ENCODE data around the gene PRKCH. TPM values are rescaled to one million over a fixed set of nuclear protein-coding genes. Genes with fewer than 3 reads are reported as not detected.

PRKCH gene
- total RNA-seq, 1 donor from 2014 or later, result 19.1 TPM

GRCh38 chr14:61557854-61558253 is 236.5 kb downstream of the PRKCH start:
- H3K27ac Mint-ChIP-seq, result no peak overlapping the region
- H3K9me3 Mint-ChIP-seq, result no peaks in the 10 kb centered on the region
- peaks cover 41% of the 10 kb centered on the region for H3K4me1 Mint-ChIP-seq (ENCODE audit: unreplicated experiment)
- H3K36me3 Mint-ChIP-seq, result no peaks in the 10 kb centered on the region
- H3K4me3 Mint-ChIP-seq, result no peak overlapping the region
- H3K27me3 Mint-ChIP-seq, result no peaks in the 10 kb centered on the region
- no peak for DNase-seq (ENCODE audit: extremely low spot score, unreplicated experiment)
- TF ChIP-seq CTCF (conservative IDR thresholded peaks at IDR 0.05), result no peak

- no peak for TF ChIP-seq CTCF (conservative IDR thresholded peaks at IDR 0.05)
- Mint-ChIP-seq H3K36me3 (no peaks in the 10 kb centered on the region), H3K9me3 (no peaks in the 10 kb centered on the region), H3K27ac (no peak overlapping the region), H3K4me1 (ENCODE audit: unreplicated experiment) (peaks cover 45% of the 10 kb centered on the region), H3K4me3 (no peak overlapping the region), H3K27me3 (no peaks in the 10 kb centered on the region)
- DNase-seq (ENCODE audit: extremely low spot score, unreplicated experiment), result no peak
Observed at GRCh38 chr14:61558271-61558670, 236.9 kb downstream of the PRKCH start.

GRCh38 chr14:61559641-61560201 is 238.3 kb downstream of the PRKCH start:
- Mint-ChIP-seq H3K4me1 (ENCODE audit: unreplicated experiment) (peaks cover 49% of the 10 kb centered on the region), H3K27me3 (no peaks in the 10 kb centered on the region), H3K27ac (peak overlapping the region; percentile 51), H3K9me3 (no peaks in the 10 kb centered on the region), H3K36me3 (no peaks in the 10 kb centered on the region), H3K4me3 (no peak overlapping the region)
- no peak for DNase-seq (ENCODE audit: extremely low spot score, unreplicated experiment)
- no peak for TF ChIP-seq CTCF (conservative IDR thresholded peaks at IDR 0.05)

GRCh38 chr14:61560323-61560722 is 238.9 kb downstream of the PRKCH start:
- H3K27ac Mint-ChIP-seq, result peak overlapping the region; percentile 51
- no peaks in the 10 kb centered on the region for H3K36me3 Mint-ChIP-seq
- no peak for DNase-seq (ENCODE audit: extremely low spot score, unreplicated experiment)
- no peak for TF ChIP-seq CTCF (conservative IDR thresholded peaks at IDR 0.05)
- no peaks in the 10 kb centered on the region for H3K27me3 Mint-ChIP-seq
- no peak overlapping the region for H3K4me3 Mint-ChIP-seq
- no peaks in the 10 kb centered on the region for H3K9me3 Mint-ChIP-seq
- H3K4me1 Mint-ChIP-seq (ENCODE audit: unreplicated experiment), result peaks cover 55% of the 10 kb centered on the region

- Mint-ChIP-seq H3K27me3 (no peaks in the 10 kb centered on the region), H3K9me3 (no peaks in the 10 kb centered on the region), H3K36me3 (no peaks in the 10 kb centered on the region), H3K4me3 (no peak overlapping the region), H3K27ac (peak overlapping the region; percentile 1), H3K4me1 (ENCODE audit: unreplicated experiment) (peaks cover 51% of the 10 kb centered on the region)
- DNase-seq (ENCODE audit: extremely low spot score, unreplicated experiment), result no peak
- TF ChIP-seq CTCF (conservative IDR thresholded peaks at IDR 0.05), result no peak
Observed at GRCh38 chr14:61561104-61561503, 239.7 kb downstream of the PRKCH start.

Data from type B pancreatic cell (in vitro differentiated cells).